HG03103 (cell line): ENCODE measurements around the gene ADCY5.

Source experiments
- ATAC-seq: cut with Tn5 transposase; IDR thresholded peaks from one replicate; pipeline ENCODE4 v1.9.1; 2021; ENCODE audit warnings: low read depth; ENCODE audit not compliant: unreplicated experiment

ADCY5 gene

DNA sequence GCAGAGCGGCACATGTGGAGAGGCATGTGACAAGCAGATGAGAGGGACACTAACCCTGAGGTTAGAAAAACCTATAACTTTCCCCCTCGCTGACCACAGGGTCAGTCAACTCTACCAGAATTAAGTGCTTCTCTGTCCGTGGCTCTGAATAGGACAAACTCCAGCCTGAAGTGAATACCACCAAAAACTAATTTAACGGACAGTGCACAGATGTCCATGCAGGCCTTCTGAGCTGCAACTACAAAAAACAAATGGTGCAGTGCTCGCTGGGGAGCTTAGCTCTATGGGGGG is 59.3 kb downstream of the ADCY5 start:
- no peak for ATAC-seq

DNA sequence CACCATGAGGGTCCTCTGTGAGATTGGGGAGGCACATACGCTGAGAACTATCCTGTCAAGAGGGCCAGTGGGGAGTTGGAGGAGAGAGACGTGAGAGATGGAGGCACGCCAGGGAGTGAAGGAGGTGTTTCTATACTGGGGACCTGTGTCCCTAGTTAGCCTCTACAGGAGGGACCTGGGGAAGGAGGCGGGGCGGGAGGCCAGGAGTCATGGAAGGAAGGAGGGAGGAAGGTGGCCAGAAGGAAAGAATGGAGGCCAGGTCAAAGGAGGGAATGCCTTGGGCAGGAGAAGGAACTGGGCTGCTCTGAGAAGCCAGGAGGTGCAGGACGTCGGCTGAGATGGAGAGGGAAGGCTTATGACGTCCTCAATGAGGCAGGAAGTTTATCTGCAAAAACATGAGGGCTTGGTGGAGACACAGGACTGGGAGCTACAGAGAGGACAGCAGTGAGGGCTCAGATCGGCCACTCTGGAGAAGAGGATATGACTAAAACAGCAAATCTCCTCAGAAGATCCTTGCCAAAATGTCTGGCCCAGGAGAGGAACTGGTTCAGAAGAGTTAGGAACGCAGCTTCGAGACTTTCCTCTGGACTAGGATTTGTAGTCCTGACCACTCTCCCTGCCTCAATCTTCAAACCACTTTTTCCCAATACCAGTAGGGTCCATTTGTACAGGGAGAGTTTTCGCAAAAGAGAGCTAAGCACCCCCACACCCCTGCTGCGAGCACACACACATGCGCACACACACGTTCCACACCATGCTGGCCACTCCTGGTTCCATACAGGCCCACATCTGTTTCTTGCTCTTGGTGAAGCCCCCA is 59.9 kb downstream of the ADCY5 start:
- ATAC-seq, result no peak

DNA sequence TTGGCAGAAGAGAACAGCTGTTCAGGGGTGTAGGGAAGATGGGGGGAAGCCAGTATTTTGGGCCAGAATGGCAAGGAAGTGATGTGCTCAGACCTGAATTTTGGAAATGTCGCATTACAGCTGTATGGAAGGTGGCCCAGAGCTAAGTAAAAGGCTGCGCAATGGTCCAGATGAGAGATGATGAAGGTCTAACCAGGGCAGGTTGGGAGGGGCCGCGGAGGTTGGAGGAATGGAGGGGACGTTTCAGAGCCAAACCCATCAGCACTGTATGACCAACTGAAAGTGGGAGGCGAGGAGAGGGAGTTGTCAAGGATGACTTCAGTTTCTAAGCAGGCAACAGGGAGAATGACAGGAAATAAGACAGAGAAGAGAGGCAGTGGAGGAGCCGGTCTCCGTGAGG is 60.8 kb downstream of the ADCY5 start:
- no peak for ATAC-seq

DNA sequence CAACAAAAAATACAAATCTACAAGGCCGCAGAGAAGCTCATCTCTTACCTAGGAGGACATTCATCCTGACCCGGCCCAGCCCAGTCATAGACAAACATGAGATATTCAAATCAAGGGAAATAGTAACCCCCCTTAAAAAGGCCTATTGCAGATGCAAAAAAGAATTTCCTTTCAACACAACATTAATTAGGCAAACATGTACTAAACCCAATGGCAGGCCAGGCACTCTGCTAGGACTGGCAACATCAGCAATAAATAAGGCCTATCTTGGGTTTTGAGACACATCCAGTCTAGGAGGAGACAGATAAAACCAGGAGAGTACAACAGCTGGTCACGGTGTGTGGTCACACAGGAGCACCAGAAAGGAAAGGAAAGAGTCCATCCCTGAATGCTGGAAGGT is 61.4 kb downstream of the ADCY5 start:
- no peak for ATAC-seq

DNA sequence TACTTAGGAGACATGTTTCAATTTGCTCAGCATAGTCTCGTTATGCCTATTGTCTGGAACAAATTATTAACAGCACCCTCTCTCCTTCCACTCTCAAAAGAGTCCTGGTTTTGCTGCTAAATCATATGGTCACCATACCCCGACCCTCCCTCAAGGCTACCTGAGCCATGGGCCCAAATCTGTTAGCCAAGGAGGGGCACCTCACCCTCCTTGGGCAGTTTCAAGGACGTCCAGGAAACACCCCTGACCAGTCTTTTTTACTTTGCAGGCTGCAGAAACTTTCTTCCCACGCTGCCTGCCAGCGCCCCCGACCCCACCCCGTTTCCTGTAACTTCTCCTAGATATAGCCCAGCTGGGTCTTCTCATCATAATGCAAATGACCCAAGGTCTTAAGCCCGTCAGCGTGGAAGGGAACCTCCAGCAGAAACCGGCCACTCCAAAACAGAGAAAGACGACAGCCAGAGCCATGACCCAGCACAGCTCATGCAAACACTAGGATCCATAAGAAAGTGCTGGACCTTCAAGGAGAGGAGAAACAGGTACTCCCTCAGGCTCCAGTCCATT is 62.3 kb downstream of the ADCY5 start:
- ATAC-seq, result no peak

DNA sequence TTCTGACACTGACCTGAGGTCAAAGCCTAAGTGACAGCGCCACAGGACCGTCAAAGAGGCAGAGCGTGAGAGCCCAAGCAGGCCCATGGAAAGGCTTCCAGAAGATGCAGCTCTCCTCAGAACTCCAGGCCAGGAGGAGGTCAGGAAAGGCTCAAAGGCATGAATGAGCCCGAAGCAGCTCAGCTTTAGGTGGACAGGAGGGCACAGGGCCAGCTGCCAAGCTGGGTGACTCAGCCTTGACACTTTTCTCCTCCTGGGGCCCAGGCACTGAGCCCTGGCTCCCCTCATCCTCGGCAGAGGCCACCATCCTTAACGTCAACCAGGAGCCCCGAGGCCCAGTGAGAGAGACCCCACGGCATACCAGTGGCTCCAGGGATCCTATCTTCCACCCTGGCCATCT is 62.9 kb downstream of the ADCY5 start:
- no peak for ATAC-seq

DNA sequence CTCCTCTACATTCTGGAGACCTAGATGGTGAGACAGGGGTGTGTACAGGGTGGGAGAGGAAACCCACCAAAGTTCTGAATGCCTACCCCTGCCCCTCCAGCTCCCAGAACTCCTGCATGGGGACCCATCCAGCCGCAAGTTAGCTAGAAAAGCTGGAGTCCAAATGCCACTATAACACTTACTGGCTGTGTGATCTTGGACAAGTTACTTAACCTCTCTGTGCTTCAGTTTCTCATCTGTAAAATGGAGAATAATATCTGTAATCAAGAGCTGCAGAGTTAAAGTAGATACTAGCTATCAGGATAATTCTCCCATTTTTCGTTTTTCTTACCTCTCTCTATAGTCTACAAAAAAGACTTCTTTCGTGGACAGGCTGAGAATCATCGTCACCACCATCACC is 63.4 kb downstream of the ADCY5 start:
- ATAC-seq, result no peak

DNA sequence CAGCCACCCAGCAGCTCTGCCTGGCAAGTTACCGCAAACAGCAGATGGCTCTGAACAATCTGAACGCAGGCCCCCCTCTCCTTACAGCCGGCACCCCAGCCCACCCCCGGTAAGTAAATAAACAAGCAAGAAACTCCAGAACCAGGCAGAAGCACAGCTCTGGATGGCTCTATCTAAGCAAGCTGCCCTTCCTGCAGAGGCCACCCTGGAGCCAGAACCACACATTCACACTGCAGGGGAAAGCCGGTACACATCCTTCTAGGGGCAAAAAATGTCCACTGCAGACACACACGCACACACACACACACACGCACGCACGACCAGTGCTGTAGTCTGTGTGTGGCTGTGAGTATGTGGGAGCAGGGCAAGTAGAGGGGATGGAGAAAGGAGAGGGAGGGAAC is 63.9 kb downstream of the ADCY5 start:
- ATAC-seq, result no peak

DNA sequence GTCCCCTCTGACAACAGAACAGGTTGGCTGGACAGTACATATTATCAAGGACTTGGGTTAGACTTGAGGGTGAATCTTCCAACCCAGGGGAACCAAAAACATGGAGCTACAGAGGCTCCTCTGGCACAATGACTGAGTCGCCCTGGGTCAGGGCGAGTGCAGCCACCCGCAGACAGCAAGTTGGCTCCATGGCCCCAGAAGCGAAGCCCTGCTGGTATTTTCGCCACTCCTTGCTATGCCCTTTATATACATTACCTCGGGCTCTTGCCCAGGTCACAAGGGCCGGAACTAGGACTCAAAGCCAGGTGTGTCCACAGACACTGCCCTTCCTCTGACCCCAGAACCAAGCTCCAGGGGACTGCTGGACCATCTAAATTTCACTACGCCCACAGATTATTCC is 64.6 kb downstream of the ADCY5 start:
- no peak for ATAC-seq

DNA sequence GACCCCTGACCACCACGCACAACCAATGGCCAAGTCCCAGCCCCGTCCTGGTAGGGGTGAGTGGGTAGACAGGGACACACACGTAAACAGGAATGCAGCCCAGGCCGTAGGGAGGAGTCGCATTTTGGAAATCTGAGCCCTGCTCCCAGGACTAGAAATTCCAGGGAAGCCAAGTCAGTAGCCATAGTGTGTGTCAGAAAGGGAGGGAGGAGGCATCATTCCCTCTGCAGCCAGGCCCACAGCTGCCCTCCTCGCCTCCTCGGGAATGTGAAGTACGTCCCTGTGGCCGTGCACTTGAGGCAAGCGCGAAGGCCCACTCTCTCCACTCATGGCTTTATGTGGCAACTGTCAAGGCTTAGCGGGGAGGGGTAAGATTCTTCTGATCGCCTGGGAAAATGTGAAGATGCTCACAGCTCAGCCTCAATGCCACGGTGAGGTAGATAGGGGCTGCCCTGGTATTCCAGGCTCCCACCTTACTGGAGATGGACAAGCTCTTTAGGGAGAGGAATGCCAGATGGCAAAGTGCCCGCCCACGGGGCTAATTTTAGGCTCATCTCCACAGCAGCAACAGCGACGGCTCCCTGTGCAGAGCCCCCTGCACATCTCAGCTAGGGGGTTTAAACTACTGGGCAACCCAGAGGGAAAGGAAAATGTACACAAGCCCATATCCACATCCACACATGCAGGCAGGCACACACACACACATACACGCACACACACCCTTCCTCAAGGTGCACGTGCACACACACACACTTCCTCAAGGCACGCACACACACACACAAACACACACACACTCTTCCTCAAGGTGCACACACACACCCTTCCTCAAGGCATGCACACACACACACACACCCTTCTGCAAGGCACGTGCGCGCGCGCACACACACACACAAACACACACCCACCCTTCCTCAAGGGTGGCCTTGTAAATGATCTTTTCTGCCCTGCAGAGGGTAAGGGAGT is 65.5 kb downstream of the ADCY5 start:
- ATAC-seq, result no peak

DNA sequence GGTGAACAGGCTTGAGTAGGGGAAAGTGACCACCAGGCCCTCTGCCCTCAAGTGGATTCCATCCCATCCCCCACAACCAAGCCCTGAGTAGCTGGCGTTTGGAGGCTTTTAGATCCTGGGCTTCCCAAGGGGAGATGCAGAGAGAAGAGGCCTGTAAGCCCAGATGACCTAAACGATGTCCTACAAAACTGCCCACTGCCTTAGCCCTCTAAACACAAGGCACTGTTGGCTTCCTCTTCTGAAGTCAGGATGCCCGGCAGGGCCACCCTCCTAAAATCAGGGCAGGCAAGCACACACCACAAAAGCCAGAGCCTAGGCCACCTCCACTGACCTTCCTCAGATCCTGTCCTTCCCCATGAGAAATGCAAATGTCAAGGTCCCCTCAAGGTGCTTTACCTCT is 68.6 kb downstream of the ADCY5 start:
- no peak for ATAC-seq

DNA sequence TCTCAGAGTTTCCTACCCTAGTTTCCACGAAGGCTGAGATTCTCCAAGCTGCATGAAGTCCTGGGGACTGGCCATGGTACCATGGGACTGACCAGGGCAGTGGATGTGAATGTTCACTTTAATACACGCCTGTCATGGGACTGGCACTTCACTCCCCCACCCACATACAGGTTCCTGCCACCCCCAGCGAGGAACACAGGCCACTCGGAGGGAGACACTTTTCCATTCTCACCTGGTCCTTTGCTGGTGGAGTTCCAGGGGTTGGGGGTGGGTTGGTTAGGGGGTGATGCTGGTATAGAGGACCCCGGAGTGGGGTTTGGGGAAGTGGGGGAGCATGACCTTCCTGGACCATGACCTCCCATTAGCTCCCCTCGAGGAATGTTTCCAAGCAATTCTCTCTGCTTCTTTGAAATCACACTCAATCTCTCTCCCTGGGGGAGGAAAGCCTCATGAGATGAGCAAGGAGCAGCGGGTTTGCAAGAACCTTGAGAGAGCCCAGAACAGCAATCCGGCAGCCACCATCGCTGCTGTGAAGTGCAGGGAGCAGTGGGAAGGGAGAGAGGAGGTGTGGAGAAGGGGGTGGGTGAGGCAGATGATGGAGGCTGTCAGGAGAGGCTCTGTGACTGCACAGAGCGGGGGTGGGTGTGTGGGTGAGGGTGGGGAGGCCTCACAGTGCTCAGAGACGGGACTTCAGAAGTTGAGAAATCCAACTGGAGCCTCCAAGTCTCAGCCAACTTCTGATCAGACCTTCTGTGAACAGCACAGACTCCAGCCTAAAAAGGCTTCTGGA is 69.7 kb downstream of the ADCY5 start:
- no peak for ATAC-seq

DNA sequence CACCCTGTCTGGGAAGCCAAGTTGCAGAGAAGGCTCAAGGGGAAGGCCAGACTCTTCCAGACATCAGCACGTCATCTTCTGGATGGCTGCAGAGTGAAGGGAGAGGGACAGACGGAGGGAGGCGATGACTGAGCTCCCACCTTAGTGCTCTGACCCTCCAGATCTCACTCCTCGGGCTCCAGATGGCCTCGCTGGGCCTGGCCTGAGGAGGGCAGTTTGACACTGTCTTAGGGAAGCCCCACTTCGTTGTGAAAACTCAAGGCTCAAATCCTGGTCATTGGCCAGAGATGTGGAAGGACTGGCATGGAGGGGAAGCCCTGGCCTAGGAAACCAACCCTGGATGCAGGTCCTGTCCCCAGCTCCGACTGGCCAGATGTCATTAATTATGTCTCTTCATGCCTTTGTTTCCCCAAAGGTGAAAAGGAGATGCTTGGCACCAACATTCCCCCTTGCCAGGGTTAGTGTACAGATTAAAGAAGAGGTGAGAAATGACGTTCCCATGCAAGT is 70.4 kb downstream of the ADCY5 start:
- no peak for ATAC-seq

DNA sequence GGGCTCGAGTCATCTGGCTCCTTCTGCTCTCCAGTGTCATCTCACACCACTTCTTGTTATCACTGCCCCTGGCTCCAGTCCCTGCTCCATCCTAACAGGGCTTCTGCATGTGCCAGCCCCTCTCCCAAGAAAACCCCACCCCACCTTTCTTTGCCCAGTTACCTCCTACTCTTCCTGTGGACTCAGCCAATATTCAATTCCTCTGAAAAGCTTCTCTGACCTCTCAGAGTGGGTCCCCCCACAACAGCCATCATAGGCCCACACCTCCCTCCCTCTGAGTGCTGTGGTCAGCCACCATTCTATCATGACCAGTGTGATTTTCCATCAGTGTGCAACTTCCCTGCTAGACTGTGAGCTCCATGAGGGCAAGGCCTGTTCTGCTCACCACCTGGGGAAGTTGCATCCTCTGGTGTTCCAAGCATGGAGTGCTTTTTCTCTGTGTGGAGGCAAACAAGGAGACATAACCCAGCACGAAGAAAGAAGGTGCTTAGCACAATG is 71.6 kb downstream of the ADCY5 start:
- no peak for ATAC-seq

DNA sequence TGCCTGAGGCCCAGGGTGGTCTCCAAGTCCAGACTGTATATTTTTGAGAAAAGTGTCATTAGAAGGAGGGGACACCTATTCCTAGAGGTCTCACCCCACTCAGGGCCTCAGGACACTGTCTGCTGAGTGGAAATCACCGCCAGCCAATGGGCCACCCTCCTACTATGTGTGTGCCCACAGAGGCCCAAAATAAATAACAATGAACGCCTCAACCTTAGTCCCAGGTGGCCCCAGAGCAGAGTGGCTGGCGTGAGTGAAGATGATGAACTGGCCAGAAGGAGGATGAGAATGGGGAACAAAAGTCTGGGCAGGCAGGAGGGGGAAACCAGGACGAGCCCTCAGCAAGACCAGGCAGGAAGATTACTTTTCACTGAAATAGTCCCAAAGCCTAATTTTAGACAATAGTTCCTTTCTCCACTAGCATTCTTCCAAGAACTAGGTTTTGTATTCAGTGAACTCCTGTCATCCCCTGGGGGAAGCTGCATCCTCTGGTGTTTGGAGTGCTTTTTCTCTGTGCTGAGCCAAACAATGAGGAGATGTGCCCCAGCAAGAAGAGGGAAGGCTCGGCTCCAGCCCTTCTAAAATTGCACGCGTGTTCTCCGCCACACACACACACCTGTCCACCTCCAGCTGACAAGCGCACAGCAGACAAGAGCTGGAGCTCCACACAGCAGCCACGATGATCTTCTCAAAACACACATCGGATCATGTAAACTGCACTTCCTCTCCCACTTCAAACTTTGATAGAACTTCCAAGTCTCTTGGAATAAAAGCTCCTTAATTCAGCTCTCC is 72.2 kb downstream of the ADCY5 start:
- no peak for ATAC-seq

DNA sequence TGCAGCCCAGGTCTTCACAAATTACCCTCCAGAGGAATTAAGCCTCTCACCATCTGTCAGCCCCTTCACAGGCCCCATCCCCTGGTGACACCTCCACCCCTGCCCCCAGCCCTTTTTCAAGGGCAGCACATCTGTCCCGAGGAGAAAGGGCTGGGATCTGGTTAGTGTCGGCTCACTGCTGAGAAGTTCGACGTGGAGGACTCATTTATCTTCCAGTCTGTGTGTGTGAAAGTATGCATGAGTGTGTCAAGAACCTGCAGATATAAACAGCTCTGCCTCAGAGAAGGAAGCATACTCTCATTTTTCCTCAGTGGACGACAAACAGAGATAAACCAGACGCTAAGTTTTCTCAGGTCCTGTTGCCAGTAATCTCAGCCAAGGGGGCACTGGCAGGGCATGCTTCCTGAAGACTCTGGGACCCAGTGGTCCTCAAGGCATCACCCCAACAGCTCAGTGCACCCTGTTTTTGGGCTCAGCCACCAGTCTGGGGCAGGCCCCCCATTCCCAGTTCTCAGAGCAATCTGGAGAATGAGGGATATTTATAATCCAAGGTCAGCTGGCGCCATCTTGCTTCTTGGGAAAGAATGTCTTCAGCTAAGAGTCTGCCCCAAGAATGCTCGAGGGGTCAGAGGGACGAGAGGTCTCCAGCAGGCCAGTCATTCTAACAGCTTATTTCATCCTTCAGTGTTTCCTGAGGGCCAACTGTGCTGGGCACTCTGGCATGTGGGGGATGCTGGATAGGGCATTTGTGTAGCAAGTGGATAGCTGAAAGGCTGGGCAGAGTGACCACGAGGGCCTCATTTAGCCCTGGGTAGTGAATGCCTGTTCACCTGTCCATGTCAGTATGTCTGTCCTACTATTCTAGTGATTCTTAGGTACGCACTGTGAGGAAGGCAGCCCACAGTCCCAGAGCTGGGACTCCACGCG is 73.6 kb downstream of the ADCY5 start:
- ATAC-seq, result no peak

DNA sequence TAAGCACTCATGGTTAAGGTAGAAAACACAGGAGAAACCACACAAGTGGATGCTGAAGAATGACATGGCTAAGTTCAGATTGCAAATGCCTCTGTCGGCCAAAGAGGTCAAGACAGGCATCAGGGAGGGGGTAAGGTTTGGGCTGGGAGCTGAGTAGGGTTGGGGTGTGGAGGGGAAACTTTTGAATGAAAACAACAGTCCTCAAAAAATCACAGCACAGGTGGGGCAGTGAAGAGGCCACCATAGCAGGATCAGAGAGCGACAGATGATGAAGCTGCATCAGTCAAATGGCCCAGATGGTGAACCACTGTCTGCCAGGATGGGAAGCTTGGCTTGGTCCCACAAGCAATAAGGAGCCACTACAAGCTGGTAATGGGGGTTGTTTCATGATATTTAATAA is 74.9 kb downstream of the ADCY5 start:
- ATAC-seq, result no peak

DNA sequence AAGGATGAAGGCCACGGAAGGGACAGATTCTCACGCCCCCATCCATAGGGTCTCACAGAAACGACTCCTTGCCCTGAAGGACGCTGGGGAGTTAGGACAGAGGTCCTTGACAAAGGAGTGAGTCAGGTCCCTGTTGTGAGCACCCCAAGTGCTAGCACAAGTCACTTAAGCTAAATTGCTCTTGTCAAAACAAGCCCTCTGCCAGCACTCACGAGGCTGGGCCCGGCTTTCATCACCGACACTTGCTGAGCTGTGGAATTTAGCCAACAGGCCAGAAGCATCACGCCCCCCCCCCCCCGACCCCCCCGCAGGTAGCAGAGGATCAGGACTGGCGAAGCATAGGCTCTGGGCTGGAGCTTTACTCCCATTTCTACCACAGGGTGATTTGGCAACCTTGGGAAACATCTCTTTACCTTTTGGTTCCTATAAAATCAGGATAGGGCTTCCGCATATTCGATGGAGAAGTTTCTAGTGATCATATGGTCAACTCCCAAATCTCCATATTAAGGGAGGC is 75.4 kb downstream of the ADCY5 start:
- ATAC-seq, result no peak
